Astrocyte (in vitro differentiated cells and primary cell): Measurements from ENCODE around the gene PAM.

Source experiments
- CTCF ChIP-seq: IDR thresholded peaks from 2 replicates; pipeline ENCODE4 v1.5.1; 2011; ENCODE audit warnings: low read depth, mild to moderate bottlenecking, inconsistent platforms, low read length, moderate library complexity; ENCODE audit not compliant: insufficient read depth
- EZH2 ChIP-seq: IDR thresholded peaks from 2 replicates; pipeline ENCODE4 v1.6.1; 2012; ENCODE audit warnings: mild to moderate bottlenecking, low read length, inconsistent platforms; ENCODE audit not compliant: insufficient read depth

GRCh38 chr5:102790748-102791147 lies 35.6 kb downstream of the PAM start:
- TF ChIP-seq CTCF (no peak), EZH2 (no peak)
